ENCODE data around the gene KMO. TPM values are rescaled to one million over a fixed set of nuclear protein-coding genes. Genes with fewer than 3 reads are reported as not detected.

The KMO gene
- total and polyA plus RNA-seq, 2 of the 4 experiments (the other 2 are of a cell fraction): not detected

DNA sequence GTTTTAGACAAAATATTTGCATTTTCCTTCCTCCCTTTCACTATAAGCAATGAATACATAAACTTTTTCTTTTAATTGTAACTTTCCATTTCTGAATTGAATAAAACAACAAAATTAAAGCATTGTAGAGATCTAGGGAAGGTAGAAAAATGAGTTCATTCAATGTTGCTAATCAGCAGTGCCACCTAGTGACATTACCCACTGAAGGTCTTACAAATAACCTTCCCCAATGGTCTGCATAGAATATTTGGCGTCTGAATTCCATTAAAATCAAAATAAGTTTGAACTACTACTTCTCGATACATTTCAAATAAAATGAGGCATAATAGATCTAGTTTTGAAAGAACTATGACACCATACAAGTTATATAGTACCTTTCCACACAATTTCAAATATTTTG is 32.3 kb upstream of the KMO start:
- no peak overlapping the region for H2BK120ac ChIP-seq (ENCODE audit: low read depth, low read length)
- WGBS, 2 experiments (ENCODE audit: extremely low coverage in 2 of 2, insufficient read length in 1 of 2): no CpG with 5 or more reads among the region's 2 CpGs
- ChIA-PET CTCF (interaction anchor here (0.6 to 0.7 kb wide), 3 partner anchors 11 to 203 kb away, joined by 3 to 4 read pairs (median 4); no protein-coding TSS in a partner anchor), POLR2A (ENCODE audit: unreplicated experiment) (no interaction called here)
- H3K9me3 ChIP-seq (ENCODE audit: control insufficient read depth, insufficient read depth, low read length): no peaks in the 10 kb centered on the region
- H2BK20ac ChIP-seq (ENCODE audit: low read depth, low read length): no peak overlapping the region
- H3K27ac ChIP-seq (ENCODE audit: insufficient read depth, low read length): no peak overlapping the region
- H3K4me1 ChIP-seq (ENCODE audit: control insufficient read depth, insufficient read depth, low read length): no peaks in the 10 kb centered on the region
- no peak overlapping the region for H4K5ac ChIP-seq (ENCODE audit: low read depth, low read length)
- H3K18ac ChIP-seq (ENCODE audit: low read depth, low read length): no peak overlapping the region
- DNase-seq (peak; percentile 62), ATAC-seq (ENCODE audit: low read depth) (peak; percentile 71)
- no peak overlapping the region for H3K14ac ChIP-seq (replicated peaks; ENCODE audit: low read depth, low read length)
- H2BK5ac ChIP-seq (ENCODE audit: low read depth, low read length, poor library complexity, severe bottlenecking): no peak overlapping the region
- dilution Hi-C loops (cut with HindIII; ENCODE audit: low sequenced_read_pairs, unreplicated experiment): no loop called here
- no peak overlapping the region for H3K4ac ChIP-seq (ENCODE audit: low read depth, low read length)
- no peak overlapping the region for H2BK15ac ChIP-seq (ENCODE audit: low read depth, low read length)
- H3K23ac ChIP-seq (ENCODE audit: low read depth, low read length): no peak overlapping the region
- H3K4me3 ChIP-seq (ENCODE audit: insufficient read depth, low read depth, low read length): no peak overlapping the region
- TF ChIP-seq FOS (IDR thresholded peaks at IDR 0.05; ENCODE audit: low read depth, low read length): no peak
- no peak for TF ChIP-seq MAFK (IDR thresholded peaks at IDR 0.05; ENCODE audit: low read depth, low read length)
- TF ChIP-seq, protein P1, sequence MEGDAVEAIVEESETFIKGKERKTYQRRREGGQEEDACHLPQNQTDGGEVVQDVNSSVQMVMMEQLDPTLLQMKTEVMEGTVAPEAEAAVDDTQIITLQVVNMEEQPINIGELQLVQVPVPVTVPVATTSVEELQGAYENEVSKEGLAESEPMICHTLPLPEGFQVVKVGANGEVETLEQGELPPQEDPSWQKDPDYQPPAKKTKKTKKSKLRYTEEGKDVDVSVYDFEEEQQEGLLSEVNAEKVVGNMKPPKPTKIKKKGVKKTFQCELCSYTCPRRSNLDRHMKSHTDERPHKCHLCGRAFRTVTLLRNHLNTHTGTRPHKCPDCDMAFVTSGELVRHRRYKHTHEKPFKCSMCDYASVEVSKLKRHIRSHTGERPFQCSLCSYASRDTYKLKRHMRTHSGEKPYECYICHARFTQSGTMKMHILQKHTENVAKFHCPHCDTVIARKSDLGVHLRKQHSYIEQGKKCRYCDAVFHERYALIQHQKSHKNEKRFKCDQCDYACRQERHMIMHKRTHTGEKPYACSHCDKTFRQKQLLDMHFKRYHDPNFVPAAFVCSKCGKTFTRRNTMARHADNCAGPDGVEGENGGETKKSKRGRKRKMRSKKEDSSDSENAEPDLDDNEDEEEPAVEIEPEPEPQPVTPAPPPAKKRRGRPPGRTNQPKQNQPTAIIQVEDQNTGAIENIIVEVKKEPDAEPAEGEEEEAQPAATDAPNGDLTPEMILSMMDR (conservative IDR thresholded peaks at IDR 0.05; ENCODE audit: low read depth, low read length): peak; percentile 60
- TF ChIP-seq SMC3 (IDR thresholded peaks at IDR 0.05; ENCODE audit: low read depth, low read length): peak; percentile 56
- TF ChIP-seq RCOR1 (IDR thresholded peaks at IDR 0.05; ENCODE audit: insufficient replicate concordance, low read length): no peak
- TF ChIP-seq RAD21 (IDR thresholded peaks at IDR 0.05; ENCODE audit: low read length): peak; percentile 77
- TF ChIP-seq MAZ (IDR thresholded peaks at IDR 0.05; ENCODE audit: borderline replicate concordance, low read depth, low read length): no peak
- TF ChIP-seq, protein P2, sequence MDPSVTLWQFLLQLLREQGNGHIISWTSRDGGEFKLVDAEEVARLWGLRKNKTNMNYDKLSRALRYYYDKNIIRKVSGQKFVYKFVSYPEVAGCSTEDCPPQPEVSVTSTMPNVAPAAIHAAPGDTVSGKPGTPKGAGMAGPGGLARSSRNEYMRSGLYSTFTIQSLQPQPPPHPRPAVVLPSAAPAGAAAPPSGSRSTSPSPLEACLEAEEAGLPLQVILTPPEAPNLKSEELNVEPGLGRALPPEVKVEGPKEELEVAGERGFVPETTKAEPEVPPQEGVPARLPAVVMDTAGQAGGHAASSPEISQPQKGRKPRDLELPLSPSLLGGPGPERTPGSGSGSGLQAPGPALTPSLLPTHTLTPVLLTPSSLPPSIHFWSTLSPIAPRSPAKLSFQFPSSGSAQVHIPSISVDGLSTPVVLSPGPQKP (IDR thresholded peaks at IDR 0.05; ENCODE audit: borderline replicate concordance, low read depth, low read length): no peak
- no peak for TF ChIP-seq MXI1 (IDR thresholded peaks at IDR 0.05; ENCODE audit: borderline replicate concordance, low read depth, low read length)
- no peak for TF ChIP-seq CEBPB (IDR thresholded peaks at IDR 0.05; ENCODE audit: low read depth, low read length)
- intact Hi-C loops (cut with micrococcal nuclease): loop anchor here (5.0 kb wide), 3 partner anchors 553 to 768 kb away; no protein-coding TSS in a partner anchor
- in situ Hi-C loops (cut with MboI; ENCODE audit: low sequenced_read_pairs): loop anchor here (5.0 to 25.0 kb wide), 3 partner anchors 768 to 1488 kb away; no protein-coding TSS in a partner anchor
- H3K36me3 ChIP-seq (ENCODE audit: control insufficient read depth, insufficient read depth, low read length): peaks cover 32% of the 10 kb centered on the region
- no peak overlapping the region for H2AK5ac ChIP-seq (ENCODE audit: low read depth, low read length)
- no peak overlapping the region for H2AFZ ChIP-seq (replicated peaks; ENCODE audit: low read length, poor library complexity)
- H4K91ac ChIP-seq (ENCODE audit: insufficient read depth, low read depth, low read length): no peak overlapping the region
- H3K79me1 ChIP-seq (ENCODE audit: low read depth in 1 of 2, low read length in 2 of 2): peaks cover 0 to 7% of the 10 kb centered on the region in 2 experiments; a peak in 1 of 4 replicates
- no TSS peak for BruUV-seq (replicated peaks)
- H3K4me2 ChIP-seq (ENCODE audit: low read depth, low read length): no peak overlapping the region
- no peak overlapping the region for H2AK9ac ChIP-seq (replicated peaks; ENCODE audit: low read depth, low read length, poor library complexity)
- no peak overlapping the region for H4K8ac ChIP-seq (ENCODE audit: low read depth in 2 of 2, low read length in 2 of 2)
- no peak overlapping the region for H3K56ac ChIP-seq (ENCODE audit: extremely low read depth, insufficient read depth, low read length)
- H3K9me1 ChIP-seq (ENCODE audit: insufficient read depth, low read length): no peaks in the 10 kb centered on the region
- H3K9ac ChIP-seq (ENCODE audit: low read depth, low read length): no peak overlapping the region
- H4K20me1 ChIP-seq (ENCODE audit: insufficient read depth, low read length): no peaks in the 10 kb centered on the region
- H3K27me3 ChIP-seq (ENCODE audit: control insufficient read depth, insufficient read depth, low read length): no peaks in the 10 kb centered on the region

Measured in IMR-90 (cell line).